GM12878 (cell line): ENCODE results near the gene MARCKSL1.

Source experiments
- CTCF ChIP-seq, 3 experiments: IDR thresholded peaks in 2 of 3; conservative IDR thresholded peaks in 1 of 3; 2 replicates each; pipeline ENCODE4 v1.5.1; 2011; ENCODE audit warnings: low read depth in 3 of 3, low read length in 3 of 3, mild to moderate bottlenecking in 3 of 3, control low read depth in 2 of 3, moderate library complexity in 2 of 3, inconsistent platforms in 1 of 3, mixed read lengths in 1 of 3; ENCODE audit not compliant: control insufficient read depth in 2 of 3, insufficient read depth in 1 of 3; ENCODE audit errors: extremely low read depth in 1 of 3
- FOXM1 ChIP-seq: IDR thresholded peaks from 2 replicates; pipeline ENCODE4 v1.6.1; 2012; ENCODE audit warnings: low read depth, mild to moderate bottlenecking, inconsistent platforms, low read length, moderate library complexity
- HDAC2 ChIP-seq: fragments of 200-600 bp; sonication (generic); IDR thresholded peaks from 2 replicates; pipeline ENCODE4 v1.6.1; 2017
- SIN3A ChIP-seq: IDR thresholded peaks from 2 replicates; pipeline ENCODE4 v1.6.1; 2012; ENCODE audit warnings: low read depth, low read length, improper control_type of control experiment

- TF ChIP-seq FOXM1: no peak
- no peak for TF ChIP-seq CTCF (IDR thresholded peaks at IDR 0.05 in 2 of 3, conservative IDR thresholded peaks at IDR 0.05 in 1 of 3; ENCODE audit: control insufficient read depth in 2 of 3, extremely low read depth in 1 of 3, insufficient read depth in 1 of 3, low read depth in 3 of 3, low read length in 3 of 3)
- TF ChIP-seq SIN3A: no peak; the same call in 1 of the 2 replicates
- TF ChIP-seq HDAC2: no peak
Observed at GRCh38 chr1:32339363-32339978, 3.4 kb upstream of the MARCKSL1 start.
